CD4-positive, alpha-beta T cell (primary cell): Measurements from ENCODE around the gene POU1F1. TPM values are rescaled to one million over a fixed set of nuclear protein-coding genes. Genes with fewer than 3 reads are reported as not detected.

Experiments used
- ATAC-seq: fragments of 200-7000 bp; cut with Tn5 transposase; one replicate; pipeline ENCODE4 v1.10.0; 2022; ENCODE audit warnings: mild to moderate bottlenecking; ENCODE audit not compliant: poor library complexity
- CTCF ChIA-PET: fragments of 350-600 bp; sonication (Branson Sonifier 250); formaldehyde crosslinking; loops from one replicate; lab custom pipeline; 2021; ENCODE audit warnings: antibody characterized with exemption, inconsistent platforms; lab: Charles Lee
- POLR2A ChIA-PET: fragments of 350-600 bp; sonication (Branson Sonifier 250); formaldehyde crosslinking; loops from one replicate; lab custom pipeline; 2021; ENCODE audit warnings: antibody characterized with exemption, inconsistent platforms; lab: Charles Lee
- DNase-seq, 14 experiments: peaks; one replicate each; pipeline ENCODE4 v3.0.0-alpha.2; 2013 to 2020; ENCODE audit warnings: mixed read lengths in 2 of 14
- H3K27ac ChIP-seq, 2 donors: one replicate each; pipeline versions ENCODE4 v1.5.1 to v1.7.0; 2013; ENCODE audit warnings: low read length in 2 of 2, low read depth in 1 of 2, mild to moderate bottlenecking in 1 of 2
- H3K27me3 ChIP-seq, 2 experiments: 1 replicate in 1 of 2; 2 replicates in 1 of 2; pipeline versions ENCODE4 v1.6.1 to v1.7.0; 2013; ENCODE audit warnings: low read length in 2 of 2, control low read depth in 1 of 2, mild to moderate bottlenecking in 1 of 2, moderate library complexity in 1 of 2; ENCODE audit not compliant: insufficient read depth in 2 of 2, control insufficient read depth in 1 of 2
- H3K36me3 ChIP-seq: one replicate; pipeline ENCODE4 v1.6.1; 2013; ENCODE audit warnings: low read length, control low read depth; ENCODE audit not compliant: insufficient read depth
- H3K4me1 ChIP-seq: one replicate; pipeline ENCODE4 v1.6.1; 2013; ENCODE audit warnings: low read length, control low read depth; ENCODE audit not compliant: insufficient read depth
- H3K4me3 ChIP-seq: one replicate; pipeline ENCODE4 v1.5.1; 2013; ENCODE audit warnings: mild to moderate bottlenecking, low read length, moderate library complexity
- H3K9me3 ChIP-seq, 2 experiments: 1 replicate in 1 of 2; 2 replicates in 1 of 2; pipeline versions ENCODE4 v1.6.1 to v1.7.0; 2013; ENCODE audit warnings: low read length in 2 of 2, mild to moderate bottlenecking in 2 of 2, control low read depth in 1 of 2, moderate library complexity in 1 of 2; ENCODE audit not compliant: control insufficient read depth in 1 of 2, insufficient read depth in 1 of 2
- H3K27ac Mint-ChIP-seq: one replicate; pipeline ENCODE4 v1.8.0; 2020; ENCODE audit warnings: mixed read lengths
- H3K27me3 Mint-ChIP-seq: one replicate; pipeline ENCODE4 v1.8.0; 2021; ENCODE audit warnings: mixed read lengths
- H3K36me3 Mint-ChIP-seq: one replicate; pipeline ENCODE4 v1.8.0; 2021; ENCODE audit warnings: low read depth, mixed read lengths
- H3K4me1 Mint-ChIP-seq: one replicate; pipeline ENCODE4 v1.8.0; 2021; ENCODE audit warnings: low read depth, mixed read lengths
- H3K4me3 Mint-ChIP-seq: one replicate; pipeline ENCODE4 v1.8.0; 2020; ENCODE audit warnings: mild to moderate bottlenecking, mixed read lengths
- H3K9me3 Mint-ChIP-seq: one replicate; pipeline ENCODE4 v1.8.0; 2020; ENCODE audit warnings: mixed read lengths
- CTCF ChIP-seq: fragments of 200-600 bp; IDR thresholded peaks from one replicate; pipeline ENCODE4 v1.8.0; 2022; ENCODE audit warnings: antibody characterized with exemption, mild to moderate bottlenecking
- intact Hi-C, 2 experiments: fragments of 100-400 bp; cut with DNase I in 1 of 2; cut with micrococcal nuclease in 1 of 2; formaldehyde crosslinking; loops; one replicate each; pipeline versions ENCODE4 v1.15.1 to v1.9.0; 2023 to 2025; cut with DNase I, micrococcal nuclease
- total RNA-seq, 174 experiments: library from RNA in 2 of 174; stranded (reverse) in 2 of 174; gene quantifications; one replicate each; pipeline ENCODE4 v1.2.3 and lab custom pipeline; 2021 to 2026

The POU1F1 gene
- total RNA-seq, 2 experiments from 2014 or later, result not detected

DNA sequence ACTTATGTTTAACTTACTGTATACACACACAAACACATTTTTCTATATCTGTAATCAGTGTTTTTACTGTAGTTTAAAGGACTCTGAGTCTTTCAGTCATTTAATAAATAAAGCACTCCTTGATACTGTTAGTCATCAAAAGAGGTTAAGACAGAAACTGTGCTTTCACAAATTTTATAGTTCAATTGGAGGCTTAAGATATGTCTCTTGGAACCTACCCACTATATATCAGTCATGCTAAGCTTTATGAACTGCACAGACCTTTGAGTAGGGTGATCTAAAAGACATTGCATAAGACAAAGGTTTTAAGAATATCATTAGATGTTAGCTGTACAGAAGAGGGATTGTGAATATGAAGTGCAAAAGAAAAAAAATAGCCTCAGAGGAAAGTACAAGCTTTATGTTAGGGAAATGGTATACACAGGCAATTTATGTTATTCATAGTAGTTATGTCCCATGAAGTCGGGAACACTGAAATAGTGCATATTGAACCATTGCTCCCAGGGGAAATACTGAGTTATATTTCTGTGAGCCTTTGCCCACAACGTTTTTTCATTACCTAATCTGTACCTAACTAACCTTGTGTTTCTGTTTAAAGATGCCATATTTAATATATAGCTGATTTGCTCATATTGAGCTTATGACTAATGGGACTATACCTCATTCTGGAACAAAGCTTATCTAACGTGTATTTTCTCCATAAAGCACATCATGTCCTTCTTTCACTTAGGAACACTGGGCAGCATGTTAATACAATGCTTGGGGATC lies 29.5 kb downstream of the POU1F1 start:
- H3K4me1 Mint-ChIP-seq, result peaks cover 28% of the 10 kb centered on the region
- peaks cover 36% of the 10 kb centered on the region for H3K36me3 ChIP-seq

GRCh38 chr3:87236093-87236492 lies 40.3 kb downstream of the POU1F1 start:
- ChIA-PET POLR2A (no interaction called here), CTCF (no interaction called here)
- H3K4me1 ChIP-seq, result no peaks in the 10 kb centered on the region
- ATAC-seq (no peak), DNase-seq (no peak)
- no peaks in the 10 kb centered on the region for H3K27me3 ChIP-seq
- peaks cover 14% of the 10 kb centered on the region for H3K36me3 ChIP-seq
- no peak overlapping the region for H3K27ac ChIP-seq
- intact Hi-C loops, result no loop called here
- H3K9me3 Mint-ChIP-seq, result no peaks in the 10 kb centered on the region
- no peak overlapping the region for H3K4me3 Mint-ChIP-seq
- peaks cover 27% of the 10 kb centered on the region for H3K36me3 Mint-ChIP-seq
- no peak overlapping the region for H3K27ac Mint-ChIP-seq
- peaks cover 69% of the 10 kb centered on the region for H3K4me1 Mint-ChIP-seq
- no peak overlapping the region for H3K4me3 ChIP-seq
- no peak for TF ChIP-seq CTCF
- H3K9me3 ChIP-seq, result no peaks in the 10 kb centered on the region
- no peaks in the 10 kb centered on the region for H3K27me3 Mint-ChIP-seq

More for the DNA sequence above, 29.5 kb downstream of the POU1F1 start:
- Histone ChIP-seq H3K27me3 (no peaks in the 10 kb centered on the region), H3K4me3 (no peak overlapping the region), H3K4me1 (no peaks in the 10 kb centered on the region), H3K9me3 (no peaks in the 10 kb centered on the region), H3K27ac (no peak overlapping the region)
- ATAC-seq (no peak), DNase-seq (no peak)
- H3K9me3 Mint-ChIP-seq, result no peaks in the 10 kb centered on the region
- H3K27me3 Mint-ChIP-seq, result no peaks in the 10 kb centered on the region
- ChIA-PET POLR2A (no interaction called here), CTCF (no interaction called here)
- intact Hi-C loops, result no loop called here
- H3K4me3 Mint-ChIP-seq, result no peak overlapping the region
- peaks cover 92% of the 10 kb centered on the region for H3K36me3 Mint-ChIP-seq
- no peak overlapping the region for H3K27ac Mint-ChIP-seq
- no peak for TF ChIP-seq CTCF

- no peaks in the 10 kb centered on the region for H3K4me1 ChIP-seq
- no peak overlapping the region for H3K4me3 ChIP-seq
- H3K27me3 Mint-ChIP-seq, result no peaks in the 10 kb centered on the region
- no peak overlapping the region for H3K27ac ChIP-seq
- POLR2A ChIA-PET, result no interaction called here
- peaks cover 14% of the 10 kb centered on the region for H3K36me3 ChIP-seq
- no peak overlapping the region for H3K4me3 Mint-ChIP-seq
- H3K4me1 Mint-ChIP-seq, result peaks cover 74% of the 10 kb centered on the region
- no peaks in the 10 kb centered on the region for H3K9me3 ChIP-seq
- no peaks in the 10 kb centered on the region for H3K27me3 ChIP-seq
- no peaks in the 10 kb centered on the region for H3K9me3 Mint-ChIP-seq
- intact Hi-C loops, result no loop called here
- H3K27ac Mint-ChIP-seq, result no peak overlapping the region
- peaks cover 10% of the 10 kb centered on the region for H3K36me3 Mint-ChIP-seq
- DNase-seq, result no peak
- TF ChIP-seq CTCF, result no peak
- CTCF ChIA-PET, result no interaction called here
- ATAC-seq, result no peak
Observed at GRCh38 chr3:87233805-87234204, 42.6 kb downstream of the POU1F1 start.
